Stimulated activated naive CD8-positive, alpha-beta T cell treated with anti-CD3 and anti-CD28 coated beads, Interleukin-15, Interleukin-2, amounts not matched to agents 100 ng/mL and 50 ng/mL, for 24 hours (primary cell): Measurements from ENCODE around the gene GPC2.
"Not testable (repeated sequence)": the region's sequence is repeated elsewhere in the genome, so short reads cannot be mapped to it uniquely, and the experiment has no call there.

Experiments used
- H3K27ac Mint-ChIP-seq: one replicate; pipeline ENCODE4 v1.8.0; 2021; ENCODE audit warnings: mild to moderate bottlenecking, mixed read lengths
- H3K27me3 Mint-ChIP-seq: one replicate; pipeline ENCODE4 v1.8.0; 2021; ENCODE audit warnings: mixed read lengths
- H3K36me3 Mint-ChIP-seq: one replicate; pipeline ENCODE4 v1.8.0; 2021; ENCODE audit warnings: low read depth, mixed read lengths
- H3K4me1 Mint-ChIP-seq: one replicate; pipeline ENCODE4 v1.8.0; 2021; ENCODE audit warnings: low read depth, mixed read lengths
- H3K4me3 Mint-ChIP-seq: one replicate; pipeline ENCODE4 v1.8.0; 2021; ENCODE audit warnings: mild to moderate bottlenecking, mixed read lengths
- H3K9me3 Mint-ChIP-seq: one replicate; pipeline ENCODE4 v1.8.0; 2021; ENCODE audit warnings: mixed read lengths

Gene GPC2

GRCh38 chr7:100130220-100130607 lies 47.0 kb downstream of the GPC2 start:
- H3K9me3 Mint-ChIP-seq, H3K36me3 Mint-ChIP-seq, H3K4me3 Mint-ChIP-seq, H3K27ac Mint-ChIP-seq, H3K27me3 Mint-ChIP-seq: not testable (repeated sequence)
- peaks cover 37% of the 10 kb centered on the region for H3K4me1 Mint-ChIP-seq

GRCh38 chr7:100128637-100128963 lies 48.6 kb downstream of the GPC2 start:
- Mint-ChIP-seq H3K4me1 (peaks cover 46% of the 10 kb centered on the region), H3K27ac (peak overlapping the region; percentile 7), H3K36me3 (peaks cover 5% of the 10 kb centered on the region), H3K4me3 (peak overlapping the region; percentile 99), H3K9me3 (no peaks in the 10 kb centered on the region), H3K27me3 (no peaks in the 10 kb centered on the region)

- peaks cover 5% of the 10 kb centered on the region for H3K36me3 Mint-ChIP-seq
- H3K27ac Mint-ChIP-seq, result peak overlapping the region; percentile 7
These were observed 49.1 kb downstream of the GPC2 start for GRCh38 chr7:100127866-100128636.

DNA sequence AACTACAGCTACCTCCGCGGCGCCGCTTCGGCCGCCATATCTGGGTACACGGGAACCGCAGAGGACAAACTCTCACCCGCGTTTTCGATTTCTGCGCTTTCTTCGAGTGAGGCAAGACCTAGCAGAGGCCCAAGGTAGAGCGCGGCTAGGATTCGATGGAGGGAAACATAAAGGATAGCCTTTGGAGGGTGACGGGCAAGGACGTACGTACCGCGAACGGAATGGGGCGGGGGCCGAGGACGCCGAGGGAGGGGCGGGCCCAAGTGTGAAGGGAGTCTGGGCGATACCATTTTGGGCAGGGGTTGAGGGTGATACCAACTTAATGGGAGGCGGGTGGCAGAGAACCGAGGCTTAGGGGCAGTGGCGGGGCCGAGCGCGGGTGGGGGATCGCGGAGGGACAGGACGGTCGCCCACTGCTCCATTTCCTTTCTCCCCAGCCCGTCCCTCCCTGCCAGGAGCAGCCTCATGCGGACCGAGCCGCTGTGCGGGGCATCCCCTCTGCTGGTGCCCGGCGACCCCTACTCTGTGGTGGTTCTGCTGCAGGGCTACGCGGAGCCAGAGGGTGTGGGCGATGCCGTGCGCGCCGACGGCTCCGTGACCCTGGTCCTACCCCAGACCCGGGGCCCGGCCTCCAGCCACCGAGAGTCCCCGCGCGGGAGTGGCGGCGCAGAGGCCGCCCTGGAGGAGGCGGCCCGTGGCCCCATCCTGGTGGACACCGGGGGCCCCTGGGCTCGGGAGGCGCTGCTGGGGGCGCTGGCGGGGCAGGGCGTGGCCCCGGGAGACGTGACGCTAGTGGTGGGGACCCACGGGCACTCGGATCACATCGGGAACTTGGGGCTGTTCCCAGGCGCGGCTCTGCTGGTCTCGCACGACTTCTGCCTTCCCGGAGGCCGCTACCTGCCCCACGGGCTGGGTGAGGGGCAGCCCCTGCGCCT lies 50.0 kb downstream of the GPC2 start, which contains the start of gene MBLAC1:
TSS of gene MBLAC1 (plus strand) at position 37 of the 935 bp plus-strand sequence. CDS start at position 466, 429 bp downstream.
- Mint-ChIP-seq H3K36me3 (peaks cover 5% of the 10 kb centered on the region), H3K4me3 (peak within 1 kb of the TSS; percentile 99), H3K9me3 (no peaks in the 10 kb centered on the region), H3K27me3 (no peaks in the 10 kb centered on the region), H3K4me1 (peaks cover 40% of the 10 kb centered on the region), H3K27ac (peak within 1 kb of the TSS; percentile 99)

More at GRCh38 chr7:100127866-100128636, 49.1 kb downstream of the GPC2 start:
- Mint-ChIP-seq H3K4me1 (peaks cover 46% of the 10 kb centered on the region), H3K27me3 (no peaks in the 10 kb centered on the region), H3K9me3 (no peaks in the 10 kb centered on the region), H3K4me3 (peak overlapping the region; percentile 99)

DNA sequence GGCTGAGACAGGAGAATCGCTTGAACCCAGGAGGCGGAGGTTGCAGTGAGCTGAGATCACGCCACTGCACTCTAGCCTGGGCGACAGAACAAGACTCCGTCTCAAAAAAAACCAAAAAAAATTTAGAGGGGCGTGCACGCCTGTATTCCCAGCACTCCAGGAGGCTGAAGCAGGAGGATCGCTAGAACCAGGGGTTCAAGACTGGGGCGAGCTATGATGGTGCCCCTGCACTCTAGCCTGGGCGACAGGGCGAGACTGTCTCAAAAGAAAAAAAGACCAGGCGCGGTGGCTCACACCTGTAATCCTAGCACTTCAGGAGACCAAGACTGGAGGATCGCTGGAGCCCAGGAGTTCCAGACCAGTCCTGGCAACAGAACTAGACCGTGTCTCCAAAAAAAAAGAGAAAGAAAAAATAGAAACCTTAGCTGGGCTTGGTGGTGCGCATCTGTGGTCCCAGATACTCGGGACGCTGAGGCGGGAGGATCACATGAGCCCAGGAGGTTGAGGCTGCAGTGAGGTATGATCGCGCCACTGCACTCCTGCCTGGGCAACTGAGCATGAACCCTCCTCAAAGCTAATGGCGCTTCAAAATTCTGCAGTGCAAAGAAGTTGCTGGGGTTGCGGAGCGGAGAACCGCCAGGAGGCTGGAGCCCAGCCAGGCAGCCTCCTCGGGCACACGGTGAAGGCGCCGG lies 50.8 kb downstream of the GPC2 start:
- H3K4me1 Mint-ChIP-seq, result peaks cover 36% of the 10 kb centered on the region
- peak overlapping the region; percentile 99 for H3K4me3 Mint-ChIP-seq

GRCh38 chr7:100124301-100125230 lies 52.6 kb downstream of the GPC2 start:
- no peaks in the 10 kb centered on the region for H3K27me3 Mint-ChIP-seq
- peak overlapping the region; percentile 62 for H3K27ac Mint-ChIP-seq
- H3K4me3 Mint-ChIP-seq, result peak overlapping the region; percentile 99
- peaks cover 44% of the 10 kb centered on the region for H3K4me1 Mint-ChIP-seq
- H3K9me3 Mint-ChIP-seq, result no peaks in the 10 kb centered on the region
- peaks cover 5% of the 10 kb centered on the region for H3K36me3 Mint-ChIP-seq

More for the DNA sequence above, 50.8 kb downstream of the GPC2 start:
- Mint-ChIP-seq H3K36me3 (peaks cover 5% of the 10 kb centered on the region), H3K27ac (peak overlapping the region; percentile 99), H3K9me3 (no peaks in the 10 kb centered on the region), H3K27me3 (no peaks in the 10 kb centered on the region)

DNA sequence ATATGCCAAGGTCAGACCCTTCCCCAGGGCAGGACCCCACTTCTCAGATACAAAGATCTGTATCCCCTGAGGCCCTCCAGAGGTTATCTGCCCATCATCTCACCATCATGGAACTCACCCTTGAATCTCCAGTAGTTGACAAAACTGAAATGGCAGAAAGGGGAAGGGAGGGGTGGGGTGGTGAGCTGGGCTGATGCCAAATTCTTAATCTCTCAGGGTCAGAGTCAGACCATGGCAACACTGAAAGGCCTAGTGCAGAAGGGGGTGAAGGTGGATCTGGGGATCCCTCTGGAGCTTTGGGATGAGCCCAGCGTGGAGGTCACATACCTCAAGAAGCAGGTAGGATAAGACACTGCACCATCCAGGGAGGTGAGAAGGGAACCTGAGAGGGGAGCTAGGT lies 54.6 kb downstream of the GPC2 start:
- Mint-ChIP-seq H3K9me3 (no peaks in the 10 kb centered on the region), H3K27me3 (no peaks in the 10 kb centered on the region), H3K4me3 (no peak overlapping the region), H3K36me3 (peaks cover 5% of the 10 kb centered on the region), H3K27ac (no peak overlapping the region), H3K4me1 (peaks cover 50% of the 10 kb centered on the region)

GRCh38 chr7:100122067-100122466 lies 55.1 kb downstream of the GPC2 start:
- Mint-ChIP-seq H3K4me3 (no peak overlapping the region), H3K9me3 (no peaks in the 10 kb centered on the region), H3K4me1 (peaks cover 50% of the 10 kb centered on the region), H3K27me3 (no peaks in the 10 kb centered on the region), H3K36me3 (peaks cover 5% of the 10 kb centered on the region), H3K27ac (peak overlapping the region; percentile 21)

DNA sequence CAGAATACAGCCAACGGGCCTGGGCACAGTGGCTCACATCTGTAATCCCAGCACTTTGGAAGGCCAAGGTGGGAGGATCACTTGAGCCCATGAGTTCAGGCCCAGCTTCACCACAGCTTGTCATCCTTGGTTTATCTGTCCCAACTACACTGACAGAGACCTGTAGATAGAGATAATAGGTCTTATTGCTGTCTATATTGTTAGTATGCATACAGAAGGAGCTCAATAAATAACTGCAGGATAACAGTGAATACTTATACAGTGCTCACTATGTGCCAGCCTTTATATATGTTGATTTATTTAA lies 56.5 kb downstream of the GPC2 start:
- Mint-ChIP-seq H3K27me3 (no peaks in the 10 kb centered on the region), H3K9me3 (no peaks in the 10 kb centered on the region), H3K4me1 (peaks cover 38% of the 10 kb centered on the region), H3K4me3 (peak overlapping the region; percentile 96), H3K36me3 (peaks cover 13% of the 10 kb centered on the region), H3K27ac (peak overlapping the region; percentile 98)

DNA sequence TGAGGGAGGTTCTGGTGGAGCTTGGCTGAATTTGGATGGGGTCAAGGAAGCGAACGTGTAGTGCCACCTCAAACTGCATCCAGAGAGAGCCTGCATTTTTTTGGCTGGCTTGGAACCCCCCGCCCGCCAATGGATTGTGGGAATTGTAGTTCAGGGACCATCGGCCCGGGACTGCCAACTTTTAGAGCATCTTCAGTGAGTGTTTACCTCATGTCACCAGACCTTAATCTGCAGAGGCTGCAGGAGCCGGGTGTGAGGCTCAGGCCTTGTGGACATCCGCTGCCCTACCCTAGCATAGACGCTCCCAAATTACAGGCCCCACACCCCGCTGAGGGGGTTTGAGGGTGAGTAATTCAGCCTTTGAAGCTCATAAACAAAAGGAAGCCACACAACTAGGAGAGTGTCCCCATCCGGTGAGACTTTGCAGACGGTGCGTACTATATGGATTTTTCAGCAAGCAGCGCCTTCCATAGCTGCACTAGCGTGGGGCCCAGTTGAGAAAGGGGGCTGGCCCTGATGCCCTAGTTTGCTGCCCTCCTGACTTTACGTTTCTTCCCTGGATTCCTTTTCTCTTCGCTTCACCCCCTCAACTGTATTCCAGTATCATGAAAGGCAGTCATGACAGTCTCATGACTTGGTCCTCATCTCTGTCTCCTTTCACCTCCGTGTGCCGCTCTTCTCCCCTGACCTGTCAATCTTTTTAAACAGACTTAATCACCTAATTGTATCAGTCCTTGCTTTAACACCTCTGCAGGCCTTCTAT lies 57.0 kb downstream of the GPC2 start:
- Mint-ChIP-seq H3K27me3 (no peaks in the 10 kb centered on the region), H3K9me3 (no peaks in the 10 kb centered on the region), H3K36me3 (peaks cover 13% of the 10 kb centered on the region), H3K4me1 (peaks cover 33% of the 10 kb centered on the region), H3K27ac (peak overlapping the region; percentile 98), H3K4me3 (peak overlapping the region; percentile 96)
